ENCODE measurements around the gene ZNF202.

Gene ZNF202

GRCh38 chr11:123683428-123684170 is 57.9 kb downstream of the ZNF202 start:
- no peak for DNase-seq (ENCODE audit: low read depth)

GRCh38 chr11:123682696-123683410 is 58.6 kb downstream of the ZNF202 start:
- no peak for DNase-seq (ENCODE audit: low read depth)

- no peak for DNase-seq (ENCODE audit: low read depth)
These were observed 60.4 kb downstream of the ZNF202 start for GRCh38 chr11:123681030-123681429.

GRCh38 chr11:123678246-123678645 is 63.2 kb downstream of the ZNF202 start:
- no peak for DNase-seq (ENCODE audit: low read depth)

GRCh38 chr11:123677510-123677909 is 64.0 kb downstream of the ZNF202 start:
- DNase-seq (ENCODE audit: low read depth): no peak

- no peak for DNase-seq (ENCODE audit: low read depth)
These were observed 67.2 kb downstream of the ZNF202 start for GRCh38 chr11:123674297-123674696.

Data from amniotic epithelial cell (primary cell).